Mucosa of descending colon (tissue), 3 donors: ENCODE data around the gene AACS. TPM values are rescaled to one million over a fixed set of nuclear protein-coding genes. Genes with fewer than 3 reads are reported as not detected.

ENCODE experiments used
- ATAC-seq: fragments of 200-7000 bp; cut with Tn5 transposase; one replicate; pipeline ENCODE4 v1.9.1; 2020; ENCODE audit warnings: mild to moderate bottlenecking, moderate library complexity
- DNase-seq, 3 donors: peaks; one replicate each; pipeline ENCODE4 v3.0.0-alpha.2; 2020
- H3K36me3 ChIP-seq: fragments of 200-600 bp; one replicate; pipeline ENCODE4 v1.8.0; 2021; ENCODE audit warnings: low read depth, mild to moderate bottlenecking
- H3K4me1 ChIP-seq: fragments of 200-600 bp; one replicate; pipeline ENCODE4 v1.8.0; 2021; ENCODE audit warnings: low read depth, mild to moderate bottlenecking
- H3K4me3 ChIP-seq: fragments of 200-600 bp; one replicate; pipeline ENCODE4 v1.8.0; 2021; ENCODE audit warnings: mild to moderate bottlenecking
- H3K9me3 ChIP-seq: fragments of 200-600 bp; one replicate; pipeline ENCODE4 v1.8.0; 2021; ENCODE audit warnings: mild to moderate bottlenecking
- CTCF ChIP-seq: fragments of 200-600 bp; IDR thresholded peaks from one replicate; pipeline ENCODE4 v1.8.0; 2022; ENCODE audit warnings: antibody characterized with exemption, mild to moderate bottlenecking
- intact Hi-C, 2 donors: fragments of 100-400 bp; cut with DNase I in 1 of 2; cut with micrococcal nuclease in 1 of 2; formaldehyde crosslinking; loops; one replicate each; pipeline versions ENCODE4 v1.11.0 to v1.11.1; 2022; cut with DNase I, micrococcal nuclease
- total RNA-seq, 3 donors: library from RNA; stranded (reverse); fragmentation: NEBNext Ultra II Directional in 2 of 3; extraction: Animal tissue kit (Norgen Biotek cat#: 25700) in 2 of 3; gene quantifications; one replicate each; pipeline versions ENCODE4 v1.2.1 to v1.2.4, GENCODE V29; 2021 to 2023
- donor health status: DM: no; HTN: no; CAD: no; lungs with moderate emphysema.
- donor health status: DM: no; HTN: no; CAD: no.
- donor health status: DM: no; HTN: yes; CAD: no.

Gene AACS
- total RNA-seq, 3 donors from 2014 or later: 29.0 to 58.4 (median 39.0) TPM

DNA sequence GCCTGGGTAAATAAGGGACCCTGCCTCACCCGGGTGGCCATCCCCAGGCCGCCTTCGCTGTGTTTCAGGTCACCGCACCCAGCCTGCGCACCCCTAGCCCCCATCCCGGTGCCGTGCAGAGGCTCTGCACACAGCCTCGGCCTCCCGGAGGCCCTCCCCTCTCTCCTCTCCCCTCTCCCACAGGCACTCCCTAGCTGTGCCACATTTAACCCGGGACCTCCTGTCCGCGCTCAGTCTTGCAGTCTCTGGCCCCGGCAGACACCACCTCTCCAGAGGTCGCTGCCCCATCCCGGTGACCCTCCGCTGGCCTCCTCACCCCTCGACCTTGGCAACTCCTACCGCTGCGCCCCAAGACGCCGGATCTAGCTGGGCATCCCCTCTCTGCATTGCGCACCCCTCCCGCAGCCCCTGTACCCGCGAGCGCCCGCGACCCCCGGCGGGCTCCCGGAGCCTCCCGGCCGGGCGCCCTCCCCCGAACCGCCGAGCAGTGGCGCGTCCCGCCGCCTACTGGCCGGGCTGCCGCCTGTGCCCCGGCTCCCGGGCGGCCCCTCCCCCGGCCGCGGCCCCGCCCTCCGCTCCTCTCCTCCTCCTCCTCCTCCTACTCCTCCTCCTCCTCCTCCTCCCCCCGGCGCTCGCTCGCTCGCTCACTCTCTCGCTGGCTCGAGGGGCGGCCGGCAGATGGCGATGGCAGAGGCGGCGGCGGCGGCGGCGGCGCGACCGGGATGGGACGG lies 120.7 kb downstream of the AACS start, which contains the start of gene TMEM132B:
Gene TMEM132B, plus strand, starts transcription at position 647 of the 731 bp plus-strand sequence.
- H3K4me1 ChIP-seq: peaks cover 12% of the 10 kb centered on the region
- DNase-seq (peak; percentile 77 to 87 (median 80)), ATAC-seq (peak; percentile 93)
- H3K9me3 ChIP-seq: no peaks in the 10 kb centered on the region
- no peak within 1 kb of the TSS for H3K4me3 ChIP-seq
- TF ChIP-seq CTCF: peak; percentile 41
- H3K36me3 ChIP-seq: no peaks in the 10 kb centered on the region
- intact Hi-C loops: no loop called here

- DNase-seq: peak in 1 of 3 donors; percentile 40
- intact Hi-C loops: no loop called here
- no peaks in the 10 kb centered on the region for H3K36me3 ChIP-seq
- peaks cover 12% of the 10 kb centered on the region for H3K4me1 ChIP-seq
- no peak for TF ChIP-seq CTCF
- H3K4me3 ChIP-seq: no peak overlapping the region
- no peaks in the 10 kb centered on the region for H3K9me3 ChIP-seq
- ATAC-seq: peak; percentile 7
Measured at GRCh38 chr12:125186471-125187147, 121.4 kb downstream of the AACS start.

GRCh38 chr12:125187148-125187745 lies 122.0 kb downstream of the AACS start:
- H3K4me1 ChIP-seq: peaks cover 12% of the 10 kb centered on the region
- ATAC-seq: no peak
- no peak for TF ChIP-seq CTCF
- peak in 1 of 3 donors; percentile 34 for DNase-seq
- H3K36me3 ChIP-seq: no peaks in the 10 kb centered on the region
- no peak overlapping the region for H3K4me3 ChIP-seq
- no peaks in the 10 kb centered on the region for H3K9me3 ChIP-seq
- intact Hi-C loops: no loop called here

DNA sequence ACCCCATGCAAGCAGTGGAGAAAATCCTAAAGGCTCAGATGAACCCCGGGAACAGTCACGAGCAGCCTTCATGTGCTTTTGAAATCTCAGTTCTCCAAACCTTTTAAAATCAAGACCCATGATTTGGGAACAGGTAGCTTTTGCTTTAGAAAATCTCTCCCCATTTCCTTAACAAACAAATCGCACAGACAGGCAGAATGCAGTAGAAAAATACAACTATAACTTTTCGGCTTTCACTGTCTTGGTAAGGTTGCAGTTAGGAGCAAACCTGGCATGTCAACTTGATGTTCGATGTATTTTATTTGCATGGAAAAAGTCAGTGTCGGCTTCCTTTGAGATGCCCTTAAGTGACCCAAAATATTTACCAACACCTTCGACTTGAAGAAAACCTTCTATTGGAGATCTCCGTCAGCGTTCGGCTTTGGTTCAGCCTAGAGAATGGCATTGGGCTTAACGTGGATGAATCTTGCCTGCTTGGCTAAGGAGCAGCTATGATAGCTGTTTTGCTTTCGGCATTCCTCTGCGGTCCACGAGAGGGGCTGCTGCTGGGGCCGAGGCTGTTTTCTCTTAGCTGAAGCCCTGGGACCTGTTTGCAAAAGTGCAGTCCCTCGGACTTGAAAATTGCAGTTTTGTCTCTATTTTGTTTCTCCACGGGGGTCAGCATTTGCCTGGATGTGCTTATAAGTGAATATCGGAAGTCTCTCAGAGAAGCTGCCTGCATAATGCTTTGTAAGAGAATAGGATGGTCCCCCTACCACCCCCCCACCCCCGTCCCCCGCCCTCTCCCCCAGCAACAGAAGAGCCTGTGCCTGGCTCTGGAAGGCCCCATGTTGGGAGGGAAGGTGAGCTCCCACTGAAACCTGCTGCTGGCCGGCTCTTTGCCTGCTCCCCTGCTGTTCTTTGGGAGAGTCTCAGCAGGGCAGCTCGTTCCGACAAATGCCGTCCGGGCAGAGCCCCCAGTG lies 122.8 kb downstream of the AACS start:
- DNase-seq (no peak), ATAC-seq (no peak)
- intact Hi-C loops: no loop called here
- Histone ChIP-seq H3K4me3 (no peak overlapping the region), H3K36me3 (no peaks in the 10 kb centered on the region), H3K9me3 (no peaks in the 10 kb centered on the region), H3K4me1 (peaks cover 12% of the 10 kb centered on the region)
- TF ChIP-seq CTCF: no peak

GRCh38 chr12:125189015-125189414 lies 123.8 kb downstream of the AACS start:
- intact Hi-C loops: no loop called here
- TF ChIP-seq CTCF: no peak
- no peaks in the 10 kb centered on the region for H3K9me3 ChIP-seq
- DNase-seq: no peak
- peaks cover 9% of the 10 kb centered on the region for H3K4me1 ChIP-seq
- ATAC-seq: no peak
- no peak overlapping the region for H3K4me3 ChIP-seq
- H3K36me3 ChIP-seq: no peaks in the 10 kb centered on the region
